CD4-positive, alpha-beta T cell (primary cell): ENCODE data around the gene SLC25A47. TPM values are rescaled to one million over a fixed set of nuclear protein-coding genes. Genes with fewer than 3 reads are reported as not detected.
A peak's percentile ranks its signal among the peaks of the same experiment; 100 is the strongest.

Source experiments
- ATAC-seq: fragments of 200-7000 bp; cut with Tn5 transposase; one replicate; pipeline ENCODE4 v1.10.0; 2022; ENCODE audit warnings: mild to moderate bottlenecking; ENCODE audit not compliant: poor library complexity
- CTCF ChIA-PET: fragments of 350-600 bp; sonication (Branson Sonifier 250); formaldehyde crosslinking; loops from one replicate; lab custom pipeline; 2021; ENCODE audit warnings: antibody characterized with exemption, inconsistent platforms; lab: Charles Lee
- POLR2A ChIA-PET: fragments of 350-600 bp; sonication (Branson Sonifier 250); formaldehyde crosslinking; loops from one replicate; lab custom pipeline; 2021; ENCODE audit warnings: antibody characterized with exemption, inconsistent platforms; lab: Charles Lee
- DNase-seq, 14 experiments: peaks; one replicate each; pipeline ENCODE4 v3.0.0-alpha.2; 2013 to 2020; ENCODE audit warnings: mixed read lengths in 2 of 14
- H3K27ac ChIP-seq, 2 donors: one replicate each; pipeline versions ENCODE4 v1.5.1 to v1.7.0; 2013; ENCODE audit warnings: low read length in 2 of 2, low read depth in 1 of 2, mild to moderate bottlenecking in 1 of 2
- H3K27me3 ChIP-seq, 2 experiments: 1 replicate in 1 of 2; 2 replicates in 1 of 2; pipeline versions ENCODE4 v1.6.1 to v1.7.0; 2013; ENCODE audit warnings: low read length in 2 of 2, control low read depth in 1 of 2, mild to moderate bottlenecking in 1 of 2, moderate library complexity in 1 of 2; ENCODE audit not compliant: insufficient read depth in 2 of 2, control insufficient read depth in 1 of 2
- H3K36me3 ChIP-seq: one replicate; pipeline ENCODE4 v1.6.1; 2013; ENCODE audit warnings: low read length, control low read depth; ENCODE audit not compliant: insufficient read depth
- H3K4me1 ChIP-seq: one replicate; pipeline ENCODE4 v1.6.1; 2013; ENCODE audit warnings: low read length, control low read depth; ENCODE audit not compliant: insufficient read depth
- H3K4me3 ChIP-seq: one replicate; pipeline ENCODE4 v1.5.1; 2013; ENCODE audit warnings: mild to moderate bottlenecking, low read length, moderate library complexity
- H3K9me3 ChIP-seq, 2 experiments: 1 replicate in 1 of 2; 2 replicates in 1 of 2; pipeline versions ENCODE4 v1.6.1 to v1.7.0; 2013; ENCODE audit warnings: low read length in 2 of 2, mild to moderate bottlenecking in 2 of 2, control low read depth in 1 of 2, moderate library complexity in 1 of 2; ENCODE audit not compliant: control insufficient read depth in 1 of 2, insufficient read depth in 1 of 2
- H3K27ac Mint-ChIP-seq: one replicate; pipeline ENCODE4 v1.8.0; 2020; ENCODE audit warnings: mixed read lengths
- H3K27me3 Mint-ChIP-seq: one replicate; pipeline ENCODE4 v1.8.0; 2021; ENCODE audit warnings: mixed read lengths
- H3K36me3 Mint-ChIP-seq: one replicate; pipeline ENCODE4 v1.8.0; 2021; ENCODE audit warnings: low read depth, mixed read lengths
- H3K4me1 Mint-ChIP-seq: one replicate; pipeline ENCODE4 v1.8.0; 2021; ENCODE audit warnings: low read depth, mixed read lengths
- H3K4me3 Mint-ChIP-seq: one replicate; pipeline ENCODE4 v1.8.0; 2020; ENCODE audit warnings: mild to moderate bottlenecking, mixed read lengths
- H3K9me3 Mint-ChIP-seq: one replicate; pipeline ENCODE4 v1.8.0; 2020; ENCODE audit warnings: mixed read lengths
- intact Hi-C, 2 experiments: fragments of 100-400 bp; cut with DNase I in 1 of 2; cut with micrococcal nuclease in 1 of 2; formaldehyde crosslinking; loops; one replicate each; pipeline versions ENCODE4 v1.15.1 to v1.9.0; 2023 to 2025; cut with DNase I, micrococcal nuclease
- total RNA-seq, 174 experiments: library from RNA in 2 of 174; stranded (reverse) in 2 of 174; gene quantifications; one replicate each; pipeline ENCODE4 v1.2.3 and lab custom pipeline; 2021 to 2026
- TF ChIP-seq, protein P1 (sequence below): fragments of 200-600 bp; IDR thresholded peaks from one replicate; pipeline ENCODE4 v1.8.0; 2022; ENCODE audit warnings: antibody characterized with exemption, mild to moderate bottlenecking

The SLC25A47 gene
- total RNA-seq, 2 experiments from 2014 or later, result not detected

DNA sequence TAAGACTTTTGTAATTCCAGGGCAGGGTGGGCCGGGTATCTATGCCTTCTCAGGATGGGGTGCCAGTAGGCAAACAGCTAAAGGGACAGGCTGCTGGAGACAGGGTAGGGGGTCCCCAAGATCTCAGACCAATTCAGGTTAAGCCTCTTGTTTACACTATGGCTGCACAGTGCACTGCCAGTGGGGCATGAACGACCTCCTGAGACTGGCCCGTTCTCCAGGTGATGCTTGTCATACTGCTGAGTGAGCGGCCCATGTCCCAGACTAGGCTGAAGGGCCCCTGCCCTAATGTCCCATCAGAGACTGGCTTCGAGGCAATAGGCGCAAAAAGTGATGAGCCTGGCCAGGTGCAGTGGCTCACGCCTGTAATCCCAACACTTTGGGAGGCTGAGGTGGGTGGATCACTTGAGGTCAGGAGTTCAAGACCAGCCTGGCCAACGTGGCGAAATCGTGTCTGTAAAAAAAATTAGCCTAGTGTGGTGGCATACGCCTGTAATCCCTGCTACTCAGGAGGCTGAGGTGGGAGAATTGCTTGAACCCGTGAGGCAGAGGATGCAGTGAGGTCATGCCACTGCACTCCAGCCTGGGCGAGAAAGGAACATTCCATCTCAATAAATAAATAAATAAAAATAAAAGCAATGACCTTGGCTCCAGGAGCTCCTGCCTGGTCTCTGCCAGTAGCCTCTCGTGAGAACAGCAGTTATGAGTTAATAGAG lies 29.5 kb upstream of the SLC25A47 start:
- no peak overlapping the region for H3K4me3 ChIP-seq
- ATAC-seq, result no peak
- peaks cover 7% of the 10 kb centered on the region for H3K4me1 ChIP-seq
- DNase-seq, result peak in 1 of 14 experiments; percentile 14
- H3K27me3 Mint-ChIP-seq, result no peaks in the 10 kb centered on the region
- CTCF ChIA-PET, result no interaction called here
- no peaks in the 10 kb centered on the region for H3K9me3 ChIP-seq
- no peak overlapping the region for H3K4me3 Mint-ChIP-seq
- TF ChIP-seq, protein P1, sequence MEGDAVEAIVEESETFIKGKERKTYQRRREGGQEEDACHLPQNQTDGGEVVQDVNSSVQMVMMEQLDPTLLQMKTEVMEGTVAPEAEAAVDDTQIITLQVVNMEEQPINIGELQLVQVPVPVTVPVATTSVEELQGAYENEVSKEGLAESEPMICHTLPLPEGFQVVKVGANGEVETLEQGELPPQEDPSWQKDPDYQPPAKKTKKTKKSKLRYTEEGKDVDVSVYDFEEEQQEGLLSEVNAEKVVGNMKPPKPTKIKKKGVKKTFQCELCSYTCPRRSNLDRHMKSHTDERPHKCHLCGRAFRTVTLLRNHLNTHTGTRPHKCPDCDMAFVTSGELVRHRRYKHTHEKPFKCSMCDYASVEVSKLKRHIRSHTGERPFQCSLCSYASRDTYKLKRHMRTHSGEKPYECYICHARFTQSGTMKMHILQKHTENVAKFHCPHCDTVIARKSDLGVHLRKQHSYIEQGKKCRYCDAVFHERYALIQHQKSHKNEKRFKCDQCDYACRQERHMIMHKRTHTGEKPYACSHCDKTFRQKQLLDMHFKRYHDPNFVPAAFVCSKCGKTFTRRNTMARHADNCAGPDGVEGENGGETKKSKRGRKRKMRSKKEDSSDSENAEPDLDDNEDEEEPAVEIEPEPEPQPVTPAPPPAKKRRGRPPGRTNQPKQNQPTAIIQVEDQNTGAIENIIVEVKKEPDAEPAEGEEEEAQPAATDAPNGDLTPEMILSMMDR, result no peak
- H3K36me3 Mint-ChIP-seq, result no peaks in the 10 kb centered on the region
- H3K36me3 ChIP-seq, result peaks cover 8% of the 10 kb centered on the region
- H3K27ac ChIP-seq, result no peak overlapping the region
- POLR2A ChIA-PET, result interaction anchor here (0.6 kb wide), 1 partner anchor 8 kb away, joined by 3 read pairs; no protein-coding TSS in a partner anchor
- no peaks in the 10 kb centered on the region for H3K9me3 Mint-ChIP-seq
- intact Hi-C loops, result no loop called here
- H3K27ac Mint-ChIP-seq, result no peak overlapping the region
- no peaks in the 10 kb centered on the region for H3K4me1 Mint-ChIP-seq
- H3K27me3 ChIP-seq, result no peaks in the 10 kb centered on the region

GRCh38 chr14:100294213-100294962 lies 28.8 kb upstream of the SLC25A47 start:
- H3K36me3 ChIP-seq, result peaks cover 8% of the 10 kb centered on the region
- peaks cover 7% of the 10 kb centered on the region for H3K4me1 ChIP-seq
- Mint-ChIP-seq H3K4me3 (no peak overlapping the region), H3K27me3 (no peaks in the 10 kb centered on the region), H3K4me1 (no peaks in the 10 kb centered on the region), H3K9me3 (no peaks in the 10 kb centered on the region), H3K36me3 (no peaks in the 10 kb centered on the region), H3K27ac (no peak overlapping the region)
- peak in 1 of 14 experiments; percentile 16 for DNase-seq
- intact Hi-C loops, result no loop called here
- H3K27ac ChIP-seq, result no peak overlapping the region
- H3K4me3 ChIP-seq, result no peak overlapping the region
- TF ChIP-seq, protein P1, result no peak
- CTCF ChIA-PET, result interaction anchor here (2.5 kb wide), 1 partner anchor 9 kb away, joined by 8 read pairs; no protein-coding TSS in a partner anchor
- POLR2A ChIA-PET, result interaction anchor here (0.6 kb wide), 1 partner anchor 9 kb away, joined by 3 read pairs; no protein-coding TSS in a partner anchor
- no peaks in the 10 kb centered on the region for H3K27me3 ChIP-seq
- no peak for ATAC-seq
- H3K9me3 ChIP-seq, result no peaks in the 10 kb centered on the region

GRCh38 chr14:100294963-100295330 lies 28.2 kb upstream of the SLC25A47 start:
- Mint-ChIP-seq H3K36me3 (no peaks in the 10 kb centered on the region), H3K9me3 (no peaks in the 10 kb centered on the region), H3K4me1 (no peaks in the 10 kb centered on the region), H3K27me3 (no peaks in the 10 kb centered on the region), H3K4me3 (no peak overlapping the region), H3K27ac (no peak overlapping the region)
- no peak for ATAC-seq
- Histone ChIP-seq H3K4me1 (peaks cover 7% of the 10 kb centered on the region), H3K27me3 (no peaks in the 10 kb centered on the region), H3K27ac (no peak overlapping the region), H3K4me3 (no peak overlapping the region), H3K9me3 (no peaks in the 10 kb centered on the region), H3K36me3 (peaks cover 8% of the 10 kb centered on the region)
- intact Hi-C loops, result no loop called here
- POLR2A ChIA-PET, result no interaction called here
- no peak for DNase-seq
- CTCF ChIA-PET, result interaction anchor here (2.5 kb wide), 1 partner anchor 10 kb away, joined by 8 read pairs; no protein-coding TSS in a partner anchor
- TF ChIP-seq, protein P1, result no peak
